ENCODE results near the gene CHRNA4.
"Not testable (repeated sequence)": the region's sequence is repeated elsewhere in the genome, so short reads cannot be mapped to it uniquely, and the experiment has no call there.

CHRNA4 gene

DNA sequence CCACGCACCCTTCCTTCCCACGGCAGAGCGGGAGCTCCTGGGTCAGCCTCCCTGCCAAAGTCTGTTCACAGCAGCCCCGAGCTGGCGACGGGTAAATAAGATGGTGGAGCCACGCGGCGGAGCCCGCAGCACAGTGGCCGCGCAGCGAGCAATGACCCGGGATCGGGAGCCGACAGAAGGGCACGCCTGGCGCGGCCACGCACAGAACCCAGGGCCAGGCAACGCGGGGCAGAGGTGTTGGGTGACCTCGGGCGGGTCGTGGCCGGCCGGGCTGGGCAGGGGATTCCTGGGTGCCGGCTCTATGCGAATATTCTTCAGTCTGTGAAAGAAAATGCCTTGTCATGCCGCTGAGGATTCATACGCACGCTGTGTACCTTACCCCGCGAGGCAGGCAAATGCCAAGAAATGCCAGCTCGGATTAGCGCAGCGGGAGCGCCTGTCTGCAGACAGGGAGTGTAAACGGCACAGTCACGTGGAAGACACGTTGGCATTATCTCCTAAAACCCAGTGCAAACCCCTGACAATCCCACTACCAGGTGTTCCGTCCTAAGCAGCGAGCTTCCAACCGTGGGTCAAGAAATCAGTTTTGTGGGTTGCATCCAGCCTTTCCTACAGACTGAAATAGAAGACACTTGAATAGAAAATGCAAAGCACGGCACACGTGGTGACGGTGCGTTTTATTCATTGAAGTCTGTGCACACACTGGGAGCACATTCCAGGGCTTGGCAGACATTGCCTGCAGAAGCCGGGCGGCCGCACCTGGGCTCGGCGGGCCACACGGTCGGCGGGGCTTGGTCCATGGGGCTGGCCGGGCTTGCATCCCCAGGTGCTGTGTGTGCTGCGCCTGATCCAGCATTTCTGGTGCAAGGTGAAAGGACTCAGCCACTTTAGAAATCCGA, 18.3 kb downstream of the CHRNA4 start:
- Mint-ChIP-seq H3K4me1 (no peaks in the 10 kb centered on the region), H3K36me3 (no peaks in the 10 kb centered on the region), H3K4me3 (no peak overlapping the region), H3K27me3 (peaks cover 25% of the 10 kb centered on the region), H3K9me3 (peaks cover 8% of the 10 kb centered on the region), H3K27ac (no peak overlapping the region)

DNA sequence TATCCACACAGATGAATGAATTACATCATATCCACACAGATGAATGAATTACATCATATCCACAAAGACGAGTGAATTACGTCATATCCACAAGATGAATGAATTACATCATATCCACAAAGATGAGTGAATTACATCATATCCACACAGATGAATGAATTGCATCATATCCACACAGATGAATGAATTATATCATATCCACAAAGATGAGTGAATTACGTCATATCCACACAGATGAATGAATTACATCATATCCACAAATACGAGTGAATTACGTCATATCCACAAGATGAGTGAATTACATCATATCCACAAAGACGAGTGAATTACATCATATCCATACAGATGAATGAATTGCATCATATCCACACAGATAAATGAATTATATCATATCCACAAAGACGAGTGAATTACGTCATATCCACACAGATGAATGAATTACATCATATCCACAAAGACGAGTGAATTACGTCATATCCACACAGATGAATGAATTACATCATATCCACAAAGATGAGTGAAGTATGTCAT, 20.9 kb downstream of the CHRNA4 start:
- H3K9me3 Mint-ChIP-seq, H3K27ac Mint-ChIP-seq, H3K4me3 Mint-ChIP-seq, H3K36me3 Mint-ChIP-seq, H3K4me1 Mint-ChIP-seq: not testable (repeated sequence)
- peaks cover 35% of the 10 kb centered on the region for H3K27me3 Mint-ChIP-seq

DNA sequence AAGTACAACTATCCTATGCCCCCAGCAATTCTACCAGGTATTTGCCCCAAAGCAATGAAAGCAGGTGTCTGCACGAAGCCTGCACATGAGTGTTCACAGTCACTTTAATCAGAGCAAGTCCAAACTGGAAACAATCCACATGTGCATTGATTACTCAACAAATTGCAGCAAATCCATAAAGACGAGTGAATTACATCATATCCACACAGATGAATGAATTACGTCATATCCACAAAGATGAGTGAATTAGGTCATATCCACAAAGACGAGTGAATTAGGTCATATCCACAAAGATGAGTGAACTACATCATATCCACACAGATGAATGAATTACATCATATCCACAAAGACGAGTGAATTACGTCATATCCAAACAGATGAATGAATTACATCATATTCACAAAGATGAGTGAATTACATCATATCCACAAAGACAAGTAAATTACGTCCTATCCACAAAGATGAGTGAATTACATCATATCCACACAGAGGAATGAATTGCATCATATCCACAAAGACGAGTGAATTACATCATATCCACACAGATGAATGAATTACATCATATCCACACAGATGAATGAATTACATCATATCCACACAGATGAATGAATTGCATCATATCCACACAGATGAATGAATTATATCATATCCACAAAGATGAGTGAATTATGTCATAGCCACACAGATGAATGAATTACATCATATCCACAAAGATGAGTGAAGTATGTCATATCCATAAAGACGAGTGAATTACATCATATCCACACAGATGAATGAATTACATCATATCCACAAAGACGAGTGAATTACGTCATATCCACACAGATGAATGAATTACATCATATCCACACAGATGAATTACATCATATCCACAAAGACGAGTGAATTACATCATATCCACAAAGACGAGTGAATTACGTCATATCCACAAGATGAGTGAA, 21.7 kb downstream of the CHRNA4 start:
- not testable (repeated sequence) for H3K4me1 Mint-ChIP-seq, H3K4me3 Mint-ChIP-seq, H3K9me3 Mint-ChIP-seq, H3K36me3 Mint-ChIP-seq
- Mint-ChIP-seq H3K27me3 (peaks cover 35% of the 10 kb centered on the region), H3K27ac (peak overlapping the region; percentile 37)

DNA sequence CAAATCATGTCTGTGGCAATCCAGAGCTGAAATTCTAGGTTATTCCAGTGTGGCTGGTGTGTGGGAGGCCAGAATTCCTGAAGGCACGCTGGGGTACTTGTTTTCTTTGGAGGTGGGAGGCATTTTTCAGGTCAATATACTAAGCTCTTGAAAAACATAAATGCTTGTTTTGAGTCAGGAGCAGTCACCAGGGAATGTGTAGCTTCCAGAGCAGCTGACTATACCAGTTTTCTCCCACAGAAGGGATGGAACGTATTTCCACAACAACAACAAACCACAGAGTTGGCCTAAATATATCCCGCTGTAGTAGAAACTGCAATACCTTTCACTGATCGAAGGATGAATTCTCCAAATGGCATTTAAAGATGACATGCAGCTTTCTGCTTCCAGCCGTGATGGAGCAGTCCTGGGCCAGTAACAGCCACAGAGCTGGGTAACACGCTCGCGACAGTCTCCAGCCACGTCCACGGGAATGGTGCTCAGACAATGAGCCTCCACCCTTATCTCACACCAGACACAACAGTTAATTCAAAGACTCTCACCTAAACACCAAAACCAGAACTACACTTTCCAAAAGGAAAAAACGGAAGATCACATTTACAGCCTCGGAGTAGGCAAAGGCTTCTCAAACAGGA, 23.2 kb downstream of the CHRNA4 start:
- Mint-ChIP-seq H3K27me3 (peaks cover 40% of the 10 kb centered on the region), H3K27ac (no peak overlapping the region), H3K4me1 (no peaks in the 10 kb centered on the region), H3K4me3 (no peak overlapping the region), H3K36me3 (no peaks in the 10 kb centered on the region), H3K9me3 (peaks cover 8% of the 10 kb centered on the region)

DNA sequence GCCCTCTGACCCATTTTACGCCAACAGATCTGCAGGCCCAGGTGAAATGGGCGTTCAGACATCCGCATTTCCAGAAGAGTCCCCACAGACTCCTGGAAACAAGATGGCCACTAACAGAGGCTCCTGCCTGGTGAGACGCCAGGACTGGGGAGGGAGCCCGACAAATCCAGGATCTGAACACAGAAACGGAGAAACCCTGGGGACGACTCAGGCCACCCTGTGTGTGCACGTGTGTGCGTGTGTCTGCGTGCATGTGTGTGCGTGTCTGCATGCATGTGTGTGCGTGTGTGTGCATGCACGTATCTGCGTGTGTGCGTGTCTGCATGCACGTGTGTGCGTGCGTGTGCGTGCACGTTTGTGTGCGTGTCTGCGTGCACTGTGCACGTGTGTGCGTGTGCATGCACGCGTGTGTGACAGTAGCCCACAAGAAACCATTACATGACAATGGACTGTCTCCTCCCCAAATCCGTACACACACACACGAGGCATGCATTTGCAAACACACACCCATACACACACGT, 24.9 kb downstream of the CHRNA4 start:
- Mint-ChIP-seq H3K4me3 (no peak overlapping the region), H3K27ac (no peak overlapping the region), H3K4me1 (no peaks in the 10 kb centered on the region), H3K36me3 (no peaks in the 10 kb centered on the region), H3K9me3 (peaks cover 8% of the 10 kb centered on the region), H3K27me3 (peaks cover 33% of the 10 kb centered on the region)

DNA sequence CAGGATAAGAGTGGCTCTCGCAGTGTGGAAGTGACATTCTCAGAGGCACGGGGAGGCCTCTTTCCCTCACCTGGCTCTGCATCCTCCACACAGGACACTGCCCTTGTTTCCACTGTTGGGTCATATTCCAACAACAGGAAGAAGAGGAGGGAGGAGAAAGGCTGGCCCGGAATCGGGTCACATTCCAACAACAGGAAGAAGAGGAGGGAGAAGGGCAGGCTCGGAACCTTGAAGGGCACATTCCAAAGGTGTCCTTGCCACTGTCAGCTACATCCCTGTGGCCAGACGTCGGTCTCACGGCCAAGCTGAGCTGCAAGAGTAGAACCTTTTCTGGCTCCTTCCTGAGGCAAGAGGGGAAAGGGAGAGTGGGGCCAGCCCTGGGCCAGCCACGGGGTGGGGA, 25.4 kb downstream of the CHRNA4 start:
- H3K27me3 Mint-ChIP-seq, result peaks cover 28% of the 10 kb centered on the region
- no peak overlapping the region for H3K27ac Mint-ChIP-seq
- H3K9me3 Mint-ChIP-seq, result peaks cover 8% of the 10 kb centered on the region
- H3K4me3 Mint-ChIP-seq, result no peak overlapping the region
- no peaks in the 10 kb centered on the region for H3K4me1 Mint-ChIP-seq
- no peaks in the 10 kb centered on the region for H3K36me3 Mint-ChIP-seq

DNA sequence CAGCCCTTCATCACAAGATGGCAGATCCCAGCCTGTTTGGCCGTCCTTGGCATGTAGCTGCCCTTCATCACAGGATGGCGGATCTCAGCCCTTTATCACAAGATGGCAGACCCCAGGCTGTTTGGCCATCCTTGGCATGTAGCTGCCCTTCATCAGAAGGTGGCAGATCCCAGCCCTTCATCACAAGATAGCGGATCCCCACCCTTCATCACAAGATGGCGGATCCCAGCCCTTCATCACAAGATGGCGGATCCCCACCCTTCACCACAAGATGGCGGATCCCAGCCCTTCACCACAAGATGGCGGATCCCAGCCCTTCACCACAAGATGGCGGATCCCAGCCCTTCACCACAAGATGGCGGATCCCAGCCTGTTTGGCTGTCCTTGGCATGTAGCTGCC, 26.1 kb downstream of the CHRNA4 start:
- H3K9me3 Mint-ChIP-seq, H3K27ac Mint-ChIP-seq, H3K4me1 Mint-ChIP-seq, H3K4me3 Mint-ChIP-seq, H3K36me3 Mint-ChIP-seq: not testable (repeated sequence)
- H3K27me3 Mint-ChIP-seq, result peaks cover 26% of the 10 kb centered on the region

DNA sequence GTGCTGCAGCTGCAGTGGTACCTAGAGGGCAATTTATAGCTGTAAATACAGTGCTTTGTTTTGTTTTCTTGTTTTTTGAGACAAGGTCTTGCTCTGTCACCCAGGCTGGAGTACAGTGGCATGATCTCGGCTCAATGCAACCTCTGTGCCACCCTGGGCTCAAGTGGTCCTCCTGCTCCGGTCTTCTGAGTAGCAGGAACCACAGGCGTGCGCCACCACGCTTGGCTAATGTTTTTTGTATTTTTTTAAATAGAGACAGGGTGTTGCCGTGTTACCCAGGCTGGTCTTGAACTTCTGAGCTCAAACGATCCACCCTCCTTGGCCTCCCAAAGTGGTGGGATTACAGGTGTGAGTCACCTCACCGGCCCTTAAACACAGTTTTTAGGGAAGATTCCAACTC, 26.8 kb downstream of the CHRNA4 start:
- H3K4me3 Mint-ChIP-seq, result no peak overlapping the region
- no peaks in the 10 kb centered on the region for H3K36me3 Mint-ChIP-seq
- H3K27ac Mint-ChIP-seq, result no peak overlapping the region
- peaks cover 22% of the 10 kb centered on the region for H3K27me3 Mint-ChIP-seq
- H3K4me1 Mint-ChIP-seq, result no peaks in the 10 kb centered on the region
- H3K9me3 Mint-ChIP-seq, result peaks cover 2% of the 10 kb centered on the region

DNA sequence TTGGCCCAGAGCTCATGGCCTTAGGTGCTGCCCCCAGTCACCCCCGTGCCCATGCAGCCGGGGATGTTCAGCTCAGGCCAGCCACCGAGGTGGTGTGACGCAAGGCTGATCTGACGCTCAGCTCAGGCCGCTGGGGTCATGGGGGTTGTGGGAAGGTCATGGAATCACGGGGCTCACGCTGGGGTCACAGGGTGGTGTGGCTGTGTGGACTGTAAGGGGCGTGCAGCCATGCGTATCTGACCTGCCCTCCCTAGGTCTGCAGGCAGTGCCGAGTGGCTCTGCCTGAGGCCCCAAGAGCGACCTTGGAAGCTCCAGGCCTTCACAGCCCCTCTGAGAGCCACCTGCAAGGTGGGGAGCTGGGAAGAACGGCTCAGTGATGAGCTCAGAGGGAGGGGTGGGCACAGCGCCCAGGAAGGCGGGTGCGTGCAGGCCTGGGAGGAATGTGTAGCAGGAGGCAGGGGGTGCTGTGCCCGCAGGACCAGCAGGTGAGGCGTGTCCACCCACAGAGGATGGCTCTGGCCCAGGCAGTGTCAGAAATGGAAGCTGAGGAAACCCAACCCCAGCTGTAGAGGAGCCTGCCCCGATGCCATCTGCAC, 27.8 kb downstream of the CHRNA4 start:
- no peaks in the 10 kb centered on the region for H3K9me3 Mint-ChIP-seq
- H3K36me3 Mint-ChIP-seq, result no peaks in the 10 kb centered on the region
- no peak overlapping the region for H3K4me3 Mint-ChIP-seq
- no peak overlapping the region for H3K27ac Mint-ChIP-seq
- peaks cover 17% of the 10 kb centered on the region for H3K27me3 Mint-ChIP-seq
- no peaks in the 10 kb centered on the region for H3K4me1 Mint-ChIP-seq

DNA sequence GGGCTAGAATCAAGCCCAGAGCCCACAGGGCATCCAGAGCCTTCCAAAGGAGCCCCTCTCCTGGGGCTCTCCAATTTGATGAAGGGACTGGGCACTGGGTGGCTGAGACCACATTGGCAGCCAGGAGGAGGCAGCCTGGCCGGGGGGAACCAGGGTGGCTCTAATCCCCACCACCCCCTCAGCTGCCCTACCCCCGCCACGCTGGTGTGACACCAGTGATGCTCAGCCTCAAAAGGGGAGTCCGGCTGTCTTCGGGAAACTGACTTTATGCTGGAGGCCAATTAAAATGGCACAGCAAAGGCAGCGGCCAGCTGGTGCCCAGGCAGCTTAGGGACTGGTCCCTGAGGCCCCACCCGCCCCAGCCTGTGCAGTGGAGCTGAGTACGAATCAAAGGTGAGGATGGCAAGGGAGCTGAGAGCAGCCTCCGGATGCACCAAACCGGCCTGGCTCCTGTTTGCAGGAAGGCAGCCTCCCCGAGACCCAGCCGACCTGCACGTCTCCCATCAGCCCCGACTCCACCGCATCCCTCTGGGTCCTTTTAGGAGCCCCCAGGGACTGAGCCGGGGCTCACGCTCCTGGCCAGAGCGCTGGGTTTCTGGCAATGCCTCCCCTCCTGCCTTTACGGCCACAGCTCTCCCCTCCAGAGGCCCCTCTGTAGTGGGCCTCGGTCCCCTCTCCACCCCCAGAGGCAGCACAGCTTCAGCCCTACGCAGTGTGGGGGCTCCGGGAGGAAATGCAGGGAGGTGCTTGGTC, 28.5 kb downstream of the CHRNA4 start:
- H3K27ac Mint-ChIP-seq, result no peak overlapping the region
- no peak overlapping the region for H3K4me3 Mint-ChIP-seq
- no peaks in the 10 kb centered on the region for H3K36me3 Mint-ChIP-seq
- no peaks in the 10 kb centered on the region for H3K9me3 Mint-ChIP-seq
- peaks cover 17% of the 10 kb centered on the region for H3K27me3 Mint-ChIP-seq
- H3K4me1 Mint-ChIP-seq, result no peaks in the 10 kb centered on the region

DNA sequence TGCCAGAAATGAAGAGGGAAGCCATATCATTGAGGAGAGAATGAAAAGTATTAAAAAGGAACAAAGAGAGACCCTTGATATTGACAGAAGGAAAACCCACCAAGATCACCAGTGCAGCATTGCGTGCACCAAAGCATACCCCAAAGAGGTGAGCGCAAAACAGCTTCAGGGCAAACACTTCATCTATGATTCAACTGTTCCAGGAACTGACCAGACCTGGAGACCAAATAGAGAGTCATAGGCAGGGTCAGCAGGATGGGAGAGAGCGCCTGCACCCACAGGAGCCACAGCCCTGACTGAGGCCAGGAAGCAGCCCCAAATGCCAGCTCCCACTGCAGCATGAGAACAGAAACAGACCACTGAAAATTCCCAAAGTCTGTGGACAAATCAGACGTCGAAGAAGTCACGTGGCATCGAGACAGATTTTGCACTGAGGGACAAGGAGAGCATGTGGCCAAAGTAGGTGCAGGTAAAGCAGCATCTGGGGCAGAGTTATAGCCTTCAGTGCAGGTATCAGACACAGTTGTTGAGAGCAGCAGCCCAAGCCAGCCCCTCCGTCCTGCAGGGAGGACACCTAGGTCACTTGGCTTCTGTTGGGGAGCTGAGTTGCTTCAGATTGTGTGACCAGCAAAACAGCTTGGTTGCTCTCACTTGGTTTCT, 29.3 kb downstream of the CHRNA4 start:
- Mint-ChIP-seq H3K9me3 (no peaks in the 10 kb centered on the region), H3K27me3 (peaks cover 13% of the 10 kb centered on the region), H3K27ac (no peak overlapping the region), H3K4me1 (no peaks in the 10 kb centered on the region), H3K36me3 (no peaks in the 10 kb centered on the region), H3K4me3 (no peak overlapping the region)

DNA sequence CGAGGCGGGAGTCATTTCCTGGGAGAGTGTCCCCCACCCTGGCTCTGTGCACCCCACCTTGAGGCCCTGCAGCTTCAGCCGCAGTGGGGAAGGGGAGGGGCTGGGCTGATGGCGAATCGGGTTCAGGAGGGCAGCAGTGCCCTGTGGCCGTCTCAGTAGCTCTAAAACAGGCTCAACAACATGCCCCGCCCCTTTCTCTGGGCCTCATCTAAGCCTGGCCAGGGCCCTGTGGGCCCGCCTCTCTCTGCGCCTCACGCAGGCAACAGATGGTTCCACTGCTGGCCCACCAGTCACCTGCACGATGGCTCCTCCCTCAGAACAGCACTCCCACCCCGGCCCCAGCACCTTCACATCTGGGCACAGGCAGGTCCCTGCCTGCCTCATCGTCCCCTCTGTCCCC, 30.2 kb downstream of the CHRNA4 start:
- no peak overlapping the region for H3K4me3 Mint-ChIP-seq
- H3K27ac Mint-ChIP-seq, result no peak overlapping the region
- peaks cover 3% of the 10 kb centered on the region for H3K4me1 Mint-ChIP-seq
- peaks cover 12% of the 10 kb centered on the region for H3K27me3 Mint-ChIP-seq
- H3K36me3 Mint-ChIP-seq, result no peaks in the 10 kb centered on the region
- H3K9me3 Mint-ChIP-seq, result no peaks in the 10 kb centered on the region

DNA sequence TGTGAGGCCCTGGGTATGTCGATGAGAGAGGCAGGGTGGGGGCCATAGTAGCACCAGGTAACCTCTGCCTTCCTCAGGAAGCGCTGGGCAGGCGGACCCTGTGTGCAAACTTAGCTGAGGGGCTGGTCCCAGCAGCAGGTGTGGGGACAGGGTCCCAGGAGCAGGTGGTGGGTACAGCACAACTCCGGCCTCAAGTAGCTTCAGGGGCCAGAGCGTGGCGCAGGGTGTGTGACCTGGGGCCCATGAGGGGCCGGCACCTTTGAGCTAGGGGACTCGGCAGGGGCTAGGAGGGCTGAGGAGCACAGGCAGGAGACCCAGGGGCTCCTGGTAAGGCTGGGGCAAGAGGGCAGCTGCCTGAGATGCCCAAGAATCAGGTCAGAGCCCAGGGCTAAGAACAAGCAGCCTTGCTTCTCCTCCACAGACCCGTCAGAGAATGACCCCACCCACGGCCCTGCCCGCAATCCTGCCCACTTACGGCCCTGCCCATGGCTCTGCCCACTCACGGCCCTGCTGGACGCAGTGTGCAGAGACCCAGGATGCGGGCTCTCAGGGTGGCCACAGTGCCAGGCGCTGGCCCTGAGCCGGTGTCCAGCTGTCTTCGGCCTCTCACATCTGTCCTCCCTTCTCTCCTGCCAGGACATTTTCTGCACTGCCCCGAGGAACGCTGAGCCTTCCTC, 30.9 kb downstream of the CHRNA4 start:
- peaks cover 7% of the 10 kb centered on the region for H3K27me3 Mint-ChIP-seq
- H3K27ac Mint-ChIP-seq, result no peak overlapping the region
- H3K4me1 Mint-ChIP-seq, result peaks cover 3% of the 10 kb centered on the region
- H3K4me3 Mint-ChIP-seq, result no peak overlapping the region
- H3K9me3 Mint-ChIP-seq, result no peaks in the 10 kb centered on the region
- no peaks in the 10 kb centered on the region for H3K36me3 Mint-ChIP-seq

Measured in activated naive CD4-positive, alpha-beta T cell treated with anti-CD3 and anti-CD28 coated beads, Interleukin-2, amount 50 U/mL, for 24 hours (primary cell).